Testis (tissue), 3 donors: ENCODE measurements around the gene CUL4B. TPM values are rescaled to one million over a fixed set of nuclear protein-coding genes. Genes with fewer than 3 reads are reported as not detected.
A peak's percentile ranks its signal among the peaks of the same experiment; 100 is the strongest.

Experiments
- DNase-seq: peaks from one replicate; pipeline ENCODE4 v3.0.0-alpha.2; 2019
- H3K27ac ChIP-seq, 2 donors: fragments of 200-600 bp; sonication (generic); one replicate each; pipeline ENCODE4 v1.5.1; 2019
- H3K27me3 ChIP-seq: fragments of 200-600 bp; sonication (generic); one replicate; pipeline ENCODE4 v1.5.1; 2019
- H3K36me3 ChIP-seq: fragments of 200-600 bp; sonication (generic); one replicate; pipeline ENCODE4 v1.5.1; 2017; ENCODE audit warnings: low read depth; ENCODE audit errors: missing control alignments
- H3K4me1 ChIP-seq: fragments of 200-600 bp; sonication (generic); one replicate; pipeline ENCODE4 v1.5.1; 2019
- H3K4me3 ChIP-seq, 2 donors: fragments of 200-600 bp; sonication (generic); one replicate each; pipeline ENCODE4 v1.5.1; 2017 to 2019
- H3K9me3 ChIP-seq: fragments of 200-600 bp; sonication (generic); one replicate; pipeline ENCODE4 v1.5.1; 2017
- CTCF ChIP-seq, 3 experiments: fragments of 450-650 bp in 2 of 3; fragments of 200-600 bp in 1 of 3; sonication (generic) in 1 of 3; IDR thresholded peaks; one replicate each; pipeline ENCODE4 v1.5.1; 2016 to 2019; ENCODE audit warnings: antibody characterized with exemption in 3 of 3, mild to moderate bottlenecking in 2 of 3, moderate library complexity in 1 of 3
- POLR2A ChIP-seq: fragments of 450-650 bp; IDR thresholded peaks from one replicate; pipeline ENCODE4 v1.6.1; 2017; ENCODE audit warnings: antibody characterized with exemption, mild to moderate bottlenecking, moderate library complexity
- WGBS, 2 donors: methylation state at CpG; one replicate each; pipeline ENCODE4 v1.1.5; 2018; 5-methylcytosine and 5-hydroxymethylcytosine counted together
- intact Hi-C: fragments of 100-400 bp; cut with DNase I; formaldehyde crosslinking; loops from one replicate; pipeline ENCODE4 v1.15.1; 2023; ENCODE audit warnings: low total_unique reads
- polyA plus RNA-seq: library from polyadenylated mRNA; stranded (reverse); fragments of 350-450 nt; fragmentation: Illumina TruSeq; extraction: RNeasy Lipid Tissue Mini Kit (QIAGEN cat#74804); gene quantifications from one replicate; pipeline ENCODE4 v1.2.3, GENCODE V29; 2014; ENCODE audit warnings: low read depth, low replicate concordance; ENCODE audit not compliant: insufficient read depth
- total RNA-seq, 2 donors: library from RNA; depleted of rRNA; stranded (reverse); fragments of >200 nt; gene quantifications; one replicate each; pipeline ENCODE4 v1.2.3, GENCODE V29; 2016

The CUL4B gene
- total and polyA plus RNA-seq, 3 donors from 2014 or later = 62.0 to 123 (median 111) TPM

GRCh38 chrX:120566817-120567216 lies 6.1 kb upstream of the CUL4B start:
- TF ChIP-seq CTCF (IDR thresholded peaks at IDR 0.05) = no peak
- no peak for TF ChIP-seq POLR2A
- no peak overlapping the region for H3K4me3 ChIP-seq
- WGBS, 2 donors = 93 to 94% methylated on average over 2 to 3 of the region's 3 CpGs
- intact Hi-C loops = no loop called here
- H3K27me3 ChIP-seq = no peaks in the 10 kb centered on the region
- H3K9me3 ChIP-seq = no peaks in the 10 kb centered on the region
- H3K4me1 ChIP-seq = peaks cover 6% of the 10 kb centered on the region
- no peak for DNase-seq
- H3K27ac ChIP-seq = no peak overlapping the region
- H3K36me3 ChIP-seq = no peaks in the 10 kb centered on the region

- Histone ChIP-seq H3K9me3 (no peaks in the 10 kb centered on the region), H3K27me3 (no peaks in the 10 kb centered on the region), H3K4me1 (peaks cover 6% of the 10 kb centered on the region), H3K4me3 (no peak overlapping the region), H3K36me3 (no peaks in the 10 kb centered on the region), H3K27ac (no peak overlapping the region)
- no peak for DNase-seq
- TF ChIP-seq POLR2A (no peak), CTCF (IDR thresholded peaks at IDR 0.05) (no peak)
- intact Hi-C loops = no loop called here
- WGBS, 2 donors = 87 to 88% methylated on average over 1 of the region's 1 CpG
Measured at GRCh38 chrX:120564925-120565324, 4.2 kb upstream of the CUL4B start.

- intact Hi-C loops = no loop called here
- peaks cover 6% of the 10 kb centered on the region for H3K4me1 ChIP-seq
- no peak overlapping the region for H3K4me3 ChIP-seq
- H3K36me3 ChIP-seq = no peaks in the 10 kb centered on the region
- WGBS, 2 donors = 20 to 31% methylated on average over 2 of the region's 2 CpGs
- no peak for DNase-seq
- H3K27me3 ChIP-seq = no peaks in the 10 kb centered on the region
- no peak for TF ChIP-seq CTCF (IDR thresholded peaks at IDR 0.05)
- no peak for TF ChIP-seq POLR2A
- no peaks in the 10 kb centered on the region for H3K9me3 ChIP-seq
- peak overlapping the region; percentile 83 to 95 for H3K27ac ChIP-seq
Measured at GRCh38 chrX:120562569-120562926, 1.8 kb upstream of the CUL4B start.

GRCh38 chrX:120561634-120562568 lies 1.1 kb upstream of the CUL4B start:
- WGBS, 2 donors = 1 to 3% methylated on average over 12 of the region's 12 CpGs
- DNase-seq = no peak
- no peak for TF ChIP-seq CTCF (IDR thresholded peaks at IDR 0.05)
- peaks cover 6% of the 10 kb centered on the region for H3K4me1 ChIP-seq
- H3K27ac ChIP-seq = peak overlapping the region; percentile 83 to 95
- no peaks in the 10 kb centered on the region for H3K36me3 ChIP-seq
- no peaks in the 10 kb centered on the region for H3K27me3 ChIP-seq
- intact Hi-C loops = no loop called here
- H3K4me3 ChIP-seq = peak overlapping the region; percentile 40 to 51
- no peaks in the 10 kb centered on the region for H3K9me3 ChIP-seq
